Measurements from ENCODE around the gene DDX6. TPM values are rescaled to one million over a fixed set of nuclear protein-coding genes. Genes with fewer than 3 reads are reported as not detected.

DDX6 gene
- total RNA-seq, 3 donors from 2014 or later (not counting 1 experiment from before 2014, with no cell fraction given) = 350 to 369 (median 364) TPM

GRCh38 chr11:118746988-118747585, 43.9 kb downstream of the DDX6 start:
- Mint-ChIP-seq H3K27me3 (ENCODE audit: low read depth in 2 of 2) (no peaks in the 10 kb centered on the region), H3K4me3 (no peak overlapping the region), H3K27ac (peak overlapping the region; percentile 70 to 74), H3K9me3 (no peaks in the 10 kb centered on the region), H3K36me3 (peaks cover 13% of the 10 kb centered on the region), H3K4me1 (peaks cover 14 to 17% of the 10 kb centered on the region in 2 donors)
- DNase-seq (no peak), ATAC-seq (no peak)
- TF ChIP-seq, protein P1, sequence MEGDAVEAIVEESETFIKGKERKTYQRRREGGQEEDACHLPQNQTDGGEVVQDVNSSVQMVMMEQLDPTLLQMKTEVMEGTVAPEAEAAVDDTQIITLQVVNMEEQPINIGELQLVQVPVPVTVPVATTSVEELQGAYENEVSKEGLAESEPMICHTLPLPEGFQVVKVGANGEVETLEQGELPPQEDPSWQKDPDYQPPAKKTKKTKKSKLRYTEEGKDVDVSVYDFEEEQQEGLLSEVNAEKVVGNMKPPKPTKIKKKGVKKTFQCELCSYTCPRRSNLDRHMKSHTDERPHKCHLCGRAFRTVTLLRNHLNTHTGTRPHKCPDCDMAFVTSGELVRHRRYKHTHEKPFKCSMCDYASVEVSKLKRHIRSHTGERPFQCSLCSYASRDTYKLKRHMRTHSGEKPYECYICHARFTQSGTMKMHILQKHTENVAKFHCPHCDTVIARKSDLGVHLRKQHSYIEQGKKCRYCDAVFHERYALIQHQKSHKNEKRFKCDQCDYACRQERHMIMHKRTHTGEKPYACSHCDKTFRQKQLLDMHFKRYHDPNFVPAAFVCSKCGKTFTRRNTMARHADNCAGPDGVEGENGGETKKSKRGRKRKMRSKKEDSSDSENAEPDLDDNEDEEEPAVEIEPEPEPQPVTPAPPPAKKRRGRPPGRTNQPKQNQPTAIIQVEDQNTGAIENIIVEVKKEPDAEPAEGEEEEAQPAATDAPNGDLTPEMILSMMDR (IDR thresholded peaks at IDR 0.05) = no peak
- Histone ChIP-seq H3K27ac (ENCODE audit: low read length) (no peak overlapping the region), H3K27me3 (ENCODE audit: control insufficient read depth, insufficient read depth, low read length) (no peaks in the 10 kb centered on the region), H3K4me3 (ENCODE audit: low read length) (no peak overlapping the region), H3K36me3 (ENCODE audit: control insufficient read depth, insufficient read depth, low read length) (peaks cover 38% of the 10 kb centered on the region), H3K9me3 (ENCODE audit: control insufficient read depth, insufficient read depth, low read length) (no peaks in the 10 kb centered on the region), H3K4me1 (ENCODE audit: control insufficient read depth, insufficient read depth, low read length) (no peaks in the 10 kb centered on the region)
- 82% methylated on average over 3 of the region's 5 CpGs for WGBS (ENCODE audit: insufficient coverage)
- intact Hi-C loops (cut with micrococcal nuclease) = no loop called here

GRCh38 chr11:118744046-118744445, 46.9 kb downstream of the DDX6 start:
- H3K27me3 ChIP-seq (ENCODE audit: control insufficient read depth, insufficient read depth, low read length) = no peaks in the 10 kb centered on the region
- intact Hi-C loops (cut with micrococcal nuclease) = no loop called here
- ATAC-seq (no peak), DNase-seq (no peak)
- peaks cover 10% of the 10 kb centered on the region for H3K36me3 ChIP-seq (ENCODE audit: control insufficient read depth, insufficient read depth, low read length)
- no peak overlapping the region for H3K4me3 ChIP-seq (ENCODE audit: low read length)
- 96% methylated on average over 4 of the region's 4 CpGs for WGBS (ENCODE audit: insufficient coverage)
- Mint-ChIP-seq H3K4me3 (no peak overlapping the region), H3K36me3 (no peaks in the 10 kb centered on the region), H3K9me3 (no peaks in the 10 kb centered on the region), H3K27ac (no peak overlapping the region), H3K4me1 (peaks cover 7 to 14% of the 10 kb centered on the region in 2 donors), H3K27me3 (ENCODE audit: low read depth in 2 of 2) (no peaks in the 10 kb centered on the region)
- no peaks in the 10 kb centered on the region for H3K4me1 ChIP-seq (ENCODE audit: control insufficient read depth, insufficient read depth, low read length)
- H3K9me3 ChIP-seq (ENCODE audit: control insufficient read depth, insufficient read depth, low read length) = no peaks in the 10 kb centered on the region
- TF ChIP-seq, protein P1 (IDR thresholded peaks at IDR 0.05) = no peak
- no peak overlapping the region for H3K27ac ChIP-seq (ENCODE audit: low read length)

DNA sequence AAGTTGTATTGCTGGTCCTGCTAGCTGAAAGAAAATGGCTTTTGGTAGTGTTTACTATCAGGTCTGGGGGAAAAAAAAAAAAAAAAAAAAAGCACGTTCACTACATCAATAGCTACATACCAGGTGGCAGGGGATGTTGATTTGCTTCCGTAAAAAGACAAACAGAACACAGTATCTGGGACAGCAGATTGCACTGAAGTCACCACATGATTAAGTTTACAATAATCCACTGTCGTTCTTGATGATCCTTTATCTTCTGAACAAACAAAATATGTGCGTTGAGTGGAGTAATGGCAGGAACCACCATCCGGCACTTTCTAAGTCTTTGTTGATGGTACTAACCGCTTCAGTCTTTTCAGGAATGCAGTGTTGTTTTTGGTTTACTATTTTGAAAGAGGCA, 48.7 kb downstream of the DDX6 start:
- no peaks in the 10 kb centered on the region for H3K36me3 Mint-ChIP-seq
- ATAC-seq (no peak), DNase-seq (peak in 1 of 2 donors; percentile 1)
- H3K9me3 Mint-ChIP-seq = no peaks in the 10 kb centered on the region
- H3K27ac Mint-ChIP-seq = no peak overlapping the region
- H3K27me3 ChIP-seq (ENCODE audit: control insufficient read depth, insufficient read depth, low read length) = no peaks in the 10 kb centered on the region
- intact Hi-C loops (cut with micrococcal nuclease) = no loop called here
- WGBS (ENCODE audit: insufficient coverage) = 98% methylated on average over 5 of the region's 6 CpGs
- peaks cover 4 to 10% of the 10 kb centered on the region in 2 donors for H3K4me1 Mint-ChIP-seq
- H3K27ac ChIP-seq (ENCODE audit: low read length) = no peak overlapping the region
- TF ChIP-seq, protein P1 (IDR thresholded peaks at IDR 0.05) = no peak
- no peaks in the 10 kb centered on the region for H3K9me3 ChIP-seq (ENCODE audit: control insufficient read depth, insufficient read depth, low read length)
- H3K36me3 ChIP-seq (ENCODE audit: control insufficient read depth, insufficient read depth, low read length) = peaks cover 2% of the 10 kb centered on the region
- no peaks in the 10 kb centered on the region for H3K27me3 Mint-ChIP-seq (ENCODE audit: low read depth in 2 of 2)
- H3K4me3 Mint-ChIP-seq = no peak overlapping the region
- H3K4me3 ChIP-seq (ENCODE audit: low read length) = no peak overlapping the region
- H3K4me1 ChIP-seq (ENCODE audit: control insufficient read depth, insufficient read depth, low read length) = no peaks in the 10 kb centered on the region

DNA sequence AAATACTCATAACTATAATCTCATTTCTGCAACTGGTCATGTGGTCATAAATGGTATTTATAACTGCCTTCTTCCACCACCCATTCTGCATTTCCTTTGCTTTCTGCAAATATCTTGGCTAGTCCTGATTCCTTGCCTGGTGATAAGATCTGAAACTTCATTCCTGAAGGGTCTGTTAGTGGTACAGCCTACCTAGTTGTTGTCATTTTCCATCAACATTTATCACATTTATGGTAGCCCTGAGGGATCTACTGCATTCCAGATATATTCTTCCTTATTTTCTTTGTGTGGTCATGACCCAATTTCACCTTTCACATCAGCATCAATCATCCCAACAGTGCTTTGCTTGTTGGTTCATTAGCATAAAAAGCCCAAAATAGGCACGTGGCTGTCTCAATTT, 50.1 kb downstream of the DDX6 start:
- Mint-ChIP-seq H3K4me3 (no peak overlapping the region), H3K4me1 (no peaks in the 10 kb centered on the region), H3K9me3 (no peaks in the 10 kb centered on the region), H3K27ac (no peak overlapping the region), H3K36me3 (no peaks in the 10 kb centered on the region), H3K27me3 (ENCODE audit: low read depth in 2 of 2) (no peaks in the 10 kb centered on the region)
- no peaks in the 10 kb centered on the region for H3K4me1 ChIP-seq (ENCODE audit: control insufficient read depth, insufficient read depth, low read length)
- ATAC-seq = no peak
- WGBS (ENCODE audit: insufficient coverage) = 28% methylated on average over 1 of the region's 1 CpG
- DNase-seq = no peak
- TF ChIP-seq, protein P1 (IDR thresholded peaks at IDR 0.05) = no peak
- H3K27me3 ChIP-seq (ENCODE audit: control insufficient read depth, insufficient read depth, low read length) = no peaks in the 10 kb centered on the region
- H3K36me3 ChIP-seq (ENCODE audit: control insufficient read depth, insufficient read depth, low read length) = no peaks in the 10 kb centered on the region
- no peak overlapping the region for H3K4me3 ChIP-seq (ENCODE audit: low read length)
- no peak overlapping the region for H3K27ac ChIP-seq (ENCODE audit: low read length)
- intact Hi-C loops (cut with micrococcal nuclease) = no loop called here
- H3K9me3 ChIP-seq (ENCODE audit: control insufficient read depth, insufficient read depth, low read length) = no peaks in the 10 kb centered on the region
